Measurements from ENCODE around the gene RETREG3. TPM values are rescaled to one million over a fixed set of nuclear protein-coding genes. Genes with fewer than 3 reads are reported as not detected.

The RETREG3 gene
- total RNA-seq, 1 experiment from 2014 or later = 38.5 TPM

DNA sequence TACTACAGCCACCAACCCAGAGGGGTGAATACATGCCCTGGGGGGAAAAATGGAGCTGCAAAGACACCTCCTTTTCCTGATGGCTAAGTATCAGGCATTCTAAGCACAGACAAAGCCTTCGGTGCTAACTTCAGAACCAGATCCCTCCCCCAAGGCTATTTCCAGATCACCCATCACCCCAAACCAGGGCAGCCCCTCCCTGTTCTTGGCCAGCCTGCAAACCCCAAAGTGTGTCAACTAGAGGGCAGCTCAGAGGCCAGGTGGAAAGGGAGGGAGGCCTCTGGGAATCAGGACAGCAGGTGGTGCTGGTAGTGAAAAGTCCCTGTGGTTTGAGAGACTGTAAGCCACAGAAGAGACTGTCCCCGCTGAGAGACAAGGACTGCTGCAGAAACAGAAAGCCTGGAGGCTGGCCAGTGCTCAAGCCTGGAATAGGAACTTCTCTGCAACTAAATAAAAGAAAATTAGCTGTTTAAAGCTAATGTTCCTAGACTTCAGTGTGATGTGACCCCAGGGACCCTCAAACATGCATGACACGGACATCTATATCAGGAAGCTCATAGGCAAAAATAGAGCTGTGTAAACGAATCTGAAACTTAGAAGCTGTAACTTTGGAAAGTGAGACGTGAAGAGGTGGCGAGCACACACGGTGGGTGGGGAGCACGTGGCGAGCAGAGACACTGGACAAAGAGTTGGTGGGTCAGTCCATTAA, 9.4 kb upstream of the RETREG3 start:
- ATAC-seq (peak; percentile 87), DNase-seq (ENCODE audit: low read depth, low spot score) (no peak)
- intact Hi-C loops (cut with micrococcal nuclease) = no loop called here
- TF ChIP-seq ELF1 (IDR thresholded peaks at IDR 0.05; ENCODE audit: borderline replicate concordance, low read depth) (no peak), RAD21 (IDR thresholded peaks at IDR 0.05; ENCODE audit: low read depth) (peak; percentile 72), SIN3A (IDR thresholded peaks at IDR 0.05; ENCODE audit: low read depth) (no peak), TCF7L2 (IDR thresholded peaks at IDR 0.05; ENCODE audit: borderline replicate concordance, extremely low read depth, insufficient read depth, insufficient read length) (no peak), EGR1 (IDR thresholded peaks at IDR 0.05; ENCODE audit: low read depth) (no peak), POLR2AphosphoS5 (IDR thresholded peaks at IDR 0.05; ENCODE audit: low read depth, low read length) (peak; percentile 18; the same call in 1 of the 2 replicates), POLR2A (IDR thresholded peaks at IDR 0.05; ENCODE audit: borderline replicate concordance, extremely low read depth, insufficient read depth, insufficient read length) (no peak), JUND (IDR thresholded peaks at IDR 0.05) (no peak), YY1 (IDR thresholded peaks at IDR 0.05; ENCODE audit: extremely low read depth, insufficient replicate concordance, low read depth, low read length) (no peak), ZNF274 (IDR thresholded peaks at IDR 0.05; ENCODE audit: low read depth, low read length) (no peak), FOSL1 (IDR thresholded peaks at IDR 0.05; ENCODE audit: low read depth) (no peak), EZH2 (IDR thresholded peaks at IDR 0.05) (no peak), ZFX (IDR thresholded peaks at IDR 0.05) (no peak)
- TF ChIP-seq, protein P1, sequence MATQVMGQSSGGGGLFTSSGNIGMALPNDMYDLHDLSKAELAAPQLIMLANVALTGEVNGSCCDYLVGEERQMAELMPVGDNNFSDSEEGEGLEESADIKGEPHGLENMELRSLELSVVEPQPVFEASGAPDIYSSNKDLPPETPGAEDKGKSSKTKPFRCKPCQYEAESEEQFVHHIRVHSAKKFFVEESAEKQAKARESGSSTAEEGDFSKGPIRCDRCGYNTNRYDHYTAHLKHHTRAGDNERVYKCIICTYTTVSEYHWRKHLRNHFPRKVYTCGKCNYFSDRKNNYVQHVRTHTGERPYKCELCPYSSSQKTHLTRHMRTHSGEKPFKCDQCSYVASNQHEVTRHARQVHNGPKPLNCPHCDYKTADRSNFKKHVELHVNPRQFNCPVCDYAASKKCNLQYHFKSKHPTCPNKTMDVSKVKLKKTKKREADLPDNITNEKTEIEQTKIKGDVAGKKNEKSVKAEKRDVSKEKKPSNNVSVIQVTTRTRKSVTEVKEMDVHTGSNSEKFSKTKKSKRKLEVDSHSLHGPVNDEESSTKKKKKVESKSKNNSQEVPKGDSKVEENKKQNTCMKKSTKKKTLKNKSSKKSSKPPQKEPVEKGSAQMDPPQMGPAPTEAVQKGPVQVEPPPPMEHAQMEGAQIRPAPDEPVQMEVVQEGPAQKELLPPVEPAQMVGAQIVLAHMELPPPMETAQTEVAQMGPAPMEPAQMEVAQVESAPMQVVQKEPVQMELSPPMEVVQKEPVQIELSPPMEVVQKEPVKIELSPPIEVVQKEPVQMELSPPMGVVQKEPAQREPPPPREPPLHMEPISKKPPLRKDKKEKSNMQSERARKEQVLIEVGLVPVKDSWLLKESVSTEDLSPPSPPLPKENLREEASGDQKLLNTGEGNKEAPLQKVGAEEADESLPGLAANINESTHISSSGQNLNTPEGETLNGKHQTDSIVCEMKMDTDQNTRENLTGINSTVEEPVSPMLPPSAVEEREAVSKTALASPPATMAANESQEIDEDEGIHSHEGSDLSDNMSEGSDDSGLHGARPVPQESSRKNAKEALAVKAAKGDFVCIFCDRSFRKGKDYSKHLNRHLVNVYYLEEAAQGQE (IDR thresholded peaks at IDR 0.05; ENCODE audit: low read depth) = no peak
- TF ChIP-seq, protein P2, sequence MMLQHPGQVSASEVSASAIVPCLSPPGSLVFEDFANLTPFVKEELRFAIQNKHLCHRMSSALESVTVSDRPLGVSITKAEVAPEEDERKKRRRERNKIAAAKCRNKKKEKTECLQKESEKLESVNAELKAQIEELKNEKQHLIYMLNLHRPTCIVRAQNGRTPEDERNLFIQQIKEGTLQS (IDR thresholded peaks at IDR 0.05) = no peak
- TF ChIP-seq, protein P3, sequence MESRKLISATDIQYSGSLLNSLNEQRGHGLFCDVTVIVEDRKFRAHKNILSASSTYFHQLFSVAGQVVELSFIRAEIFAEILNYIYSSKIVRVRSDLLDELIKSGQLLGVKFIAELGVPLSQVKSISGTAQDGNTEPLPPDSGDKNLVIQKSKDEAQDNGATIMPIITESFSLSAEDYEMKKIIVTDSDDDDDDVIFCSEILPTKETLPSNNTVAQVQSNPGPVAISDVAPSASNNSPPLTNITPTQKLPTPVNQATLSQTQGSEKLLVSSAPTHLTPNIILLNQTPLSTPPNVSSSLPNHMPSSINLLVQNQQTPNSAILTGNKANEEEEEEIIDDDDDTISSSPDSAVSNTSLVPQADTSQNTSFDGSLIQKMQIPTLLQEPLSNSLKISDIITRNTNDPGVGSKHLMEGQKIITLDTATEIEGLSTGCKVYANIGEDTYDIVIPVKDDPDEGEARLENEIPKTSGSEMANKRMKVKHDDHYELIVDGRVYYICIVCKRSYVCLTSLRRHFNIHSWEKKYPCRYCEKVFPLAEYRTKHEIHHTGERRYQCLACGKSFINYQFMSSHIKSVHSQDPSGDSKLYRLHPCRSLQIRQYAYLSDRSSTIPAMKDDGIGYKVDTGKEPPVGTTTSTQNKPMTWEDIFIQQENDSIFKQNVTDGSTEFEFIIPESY (IDR thresholded peaks at IDR 0.05; ENCODE audit: extremely low read depth, insufficient replicate concordance, low read length) = no peak
- TF ChIP-seq, protein P4, sequence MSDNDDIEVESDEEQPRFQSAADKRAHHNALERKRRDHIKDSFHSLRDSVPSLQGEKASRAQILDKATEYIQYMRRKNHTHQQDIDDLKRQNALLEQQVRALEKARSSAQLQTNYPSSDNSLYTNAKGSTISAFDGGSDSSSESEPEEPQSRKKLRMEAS (IDR thresholded peaks at IDR 0.05) = no peak
- TF ChIP-seq, protein P5, sequence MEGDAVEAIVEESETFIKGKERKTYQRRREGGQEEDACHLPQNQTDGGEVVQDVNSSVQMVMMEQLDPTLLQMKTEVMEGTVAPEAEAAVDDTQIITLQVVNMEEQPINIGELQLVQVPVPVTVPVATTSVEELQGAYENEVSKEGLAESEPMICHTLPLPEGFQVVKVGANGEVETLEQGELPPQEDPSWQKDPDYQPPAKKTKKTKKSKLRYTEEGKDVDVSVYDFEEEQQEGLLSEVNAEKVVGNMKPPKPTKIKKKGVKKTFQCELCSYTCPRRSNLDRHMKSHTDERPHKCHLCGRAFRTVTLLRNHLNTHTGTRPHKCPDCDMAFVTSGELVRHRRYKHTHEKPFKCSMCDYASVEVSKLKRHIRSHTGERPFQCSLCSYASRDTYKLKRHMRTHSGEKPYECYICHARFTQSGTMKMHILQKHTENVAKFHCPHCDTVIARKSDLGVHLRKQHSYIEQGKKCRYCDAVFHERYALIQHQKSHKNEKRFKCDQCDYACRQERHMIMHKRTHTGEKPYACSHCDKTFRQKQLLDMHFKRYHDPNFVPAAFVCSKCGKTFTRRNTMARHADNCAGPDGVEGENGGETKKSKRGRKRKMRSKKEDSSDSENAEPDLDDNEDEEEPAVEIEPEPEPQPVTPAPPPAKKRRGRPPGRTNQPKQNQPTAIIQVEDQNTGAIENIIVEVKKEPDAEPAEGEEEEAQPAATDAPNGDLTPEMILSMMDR (IDR thresholded peaks at IDR 0.05 in 2 of 3, conservative IDR thresholded peaks at IDR 0.05 in 1 of 3; ENCODE audit: borderline replicate concordance in 1 of 3, insufficient read depth in 1 of 3, low read depth in 2 of 3, low read length in 2 of 3) = peak; percentile 36 to 95 (median 38)

More for the DNA sequence above, 9.4 kb upstream of the RETREG3 start:
- Histone ChIP-seq H4K20me1 (ENCODE audit: insufficient read depth) (no peaks in the 10 kb centered on the region), H3K36me3 (ENCODE audit: control insufficient read depth in 1 of 2, insufficient read depth in 2 of 2, low read length in 2 of 2) (peaks cover 16 to 21% of the 10 kb centered on the region in 2 experiments), H3K4me2 (ENCODE audit: low read length) (peak overlapping the region; percentile 31; the same call in 1 of the 2 replicates), H3K9me2 (ENCODE audit: insufficient read depth) (no peaks in the 10 kb centered on the region), H2AFZ (ENCODE audit: low read depth, low read length, poor library complexity, severe bottlenecking) (no peak overlapping the region), H3K27ac (ENCODE audit: low read depth, low read length) (peak overlapping the region; percentile 10; the same call in 1 of the 2 replicates), H3K9ac (ENCODE audit: low read length) (no peak overlapping the region), H3K4me3 (replicated peaks in 1 of 2; ENCODE audit: low read depth in 1 of 2, low read length in 2 of 2) (no peak overlapping the region), H3K4me1 (ENCODE audit: control insufficient read depth in 1 of 2, insufficient read depth in 2 of 2, low read length in 2 of 2) (peaks cover 15 to 27% of the 10 kb centered on the region in 2 experiments), H3K79me2 (ENCODE audit: insufficient read depth, low read length) (no peaks in the 10 kb centered on the region), H3K9me3 (ENCODE audit: control insufficient read depth in 1 of 2, insufficient read depth in 1 of 2, low read depth in 1 of 2, low read length in 2 of 2) (no peaks in the 10 kb centered on the region), H3K27me3 (ENCODE audit: insufficient read depth, low read length) (no peaks in the 10 kb centered on the region)
- ChIA-PET POLR2A (interaction anchor here (1.3 to 1.9 kb wide), 2 partner anchors 9 to 61 kb away, joined by 3 to 8 read pairs; partner anchors contain the start of genes RETREG3 and TUBG1), RAD21 (ENCODE audit: low non-redundant PET in 1 of 2, low total read pairs in 2 of 2, uncharacterized antibody in 2 of 2, unreplicated experiment in 2 of 2) (interaction anchor here in 1 of 2 experiments (1.4 kb wide), 1 partner anchor 60 kb away, joined by 3 read pairs; no protein-coding TSS in a partner anchor), CTCF (interaction anchor here (1.3 to 2.3 kb wide), 3 partner anchors 9 to 62 kb away, joined by 4 to 11 read pairs (median 7); partner anchors contain the start of genes RETREG3 and TUBG1)
- BruUV-seq (replicated peaks) = no TSS peak
